NCI-H774 (cell line): ENCODE measurements around the gene MPST.
"Not testable (repeated sequence)": the region's sequence is repeated elsewhere in the genome, so short reads cannot be mapped to it uniquely, and the experiment has no call there.

Experiments
- DNase-seq: peaks from one replicate; lab custom pipeline; 2025; lab: John Stamatoyannopoulos, UW

MPST gene

DNA sequence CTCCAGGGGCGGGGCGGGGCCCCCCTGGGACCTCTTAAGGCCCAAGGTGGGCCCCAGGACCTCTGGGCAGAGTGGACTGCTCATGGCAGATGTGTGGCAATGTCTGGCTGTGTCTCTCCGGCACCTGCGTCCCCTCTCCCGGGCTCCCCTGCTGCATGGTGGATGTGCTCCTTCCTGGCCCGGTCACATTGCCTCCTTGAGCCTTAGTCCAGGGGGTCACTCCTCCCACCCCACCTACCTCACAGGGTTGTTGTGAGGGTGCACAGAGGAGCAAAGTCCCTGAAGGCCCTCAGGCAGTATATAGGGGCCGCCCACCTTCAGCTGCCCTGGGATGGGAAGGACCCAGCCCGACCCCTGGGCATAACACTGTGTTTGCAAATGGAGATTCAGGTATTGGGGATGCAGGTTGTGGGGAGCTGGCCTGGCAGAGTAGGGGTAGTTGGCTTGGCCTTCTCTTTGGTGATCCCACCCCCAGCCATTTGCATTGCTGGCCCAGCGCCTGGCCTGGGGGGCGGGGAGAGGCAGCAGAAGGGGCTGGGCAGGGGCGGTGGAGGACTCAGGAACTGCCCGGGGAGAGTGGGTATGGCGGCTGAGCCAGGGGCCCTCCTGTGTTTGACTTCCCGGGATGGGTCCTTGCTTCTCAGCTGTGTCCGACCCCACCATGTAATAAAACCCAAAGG lies 43.3 kb downstream of the MPST start:
- no peak for DNase-seq

DNA sequence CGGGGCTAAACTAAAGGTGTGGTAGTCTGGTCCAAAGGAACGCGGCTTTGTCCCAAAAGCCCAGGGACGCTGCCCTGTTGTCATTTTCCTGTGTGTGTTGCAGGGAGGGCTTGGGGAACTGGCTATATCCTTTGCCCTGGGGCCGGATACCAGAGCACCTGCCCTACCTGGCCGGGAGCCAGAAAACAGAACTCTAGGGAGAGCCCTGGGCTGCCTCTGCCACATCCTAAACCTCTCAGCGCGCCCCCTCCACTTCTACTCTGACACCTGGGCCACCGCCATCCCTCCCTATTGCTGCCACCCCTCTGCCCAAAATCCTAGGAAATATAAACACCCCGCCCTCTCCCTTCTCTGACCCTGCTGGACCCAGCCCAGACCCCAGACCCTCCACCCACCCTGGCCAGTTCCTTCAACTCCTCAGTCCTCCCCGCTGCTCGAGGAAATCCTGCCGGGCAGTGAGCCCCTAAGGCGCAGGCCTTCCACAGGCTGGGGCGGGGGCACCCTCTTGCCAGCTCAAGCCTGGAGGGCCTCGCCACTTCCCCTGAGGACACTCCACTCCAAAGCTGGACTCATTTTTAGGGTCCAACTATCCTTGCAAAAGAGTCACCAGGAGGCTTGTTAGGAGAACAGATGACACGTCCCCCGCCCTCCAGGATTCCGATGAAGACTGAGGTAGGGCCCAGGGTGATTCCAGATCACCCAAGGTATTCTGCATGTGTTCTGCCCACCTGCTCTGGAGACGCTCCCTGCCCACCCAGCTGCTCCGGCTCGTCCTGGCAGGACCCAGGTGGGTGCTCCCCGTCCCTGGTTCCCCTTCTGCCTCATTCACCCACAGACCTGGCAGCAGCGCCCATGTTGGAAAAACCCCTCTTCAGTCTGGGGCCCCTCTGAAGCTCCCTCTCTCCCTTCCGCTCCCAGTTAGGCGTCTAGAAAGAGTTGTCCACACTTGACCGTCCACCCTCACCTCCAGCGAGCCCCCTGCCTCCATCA lies 44.2 kb downstream of the MPST start:
- no peak for DNase-seq

DNA sequence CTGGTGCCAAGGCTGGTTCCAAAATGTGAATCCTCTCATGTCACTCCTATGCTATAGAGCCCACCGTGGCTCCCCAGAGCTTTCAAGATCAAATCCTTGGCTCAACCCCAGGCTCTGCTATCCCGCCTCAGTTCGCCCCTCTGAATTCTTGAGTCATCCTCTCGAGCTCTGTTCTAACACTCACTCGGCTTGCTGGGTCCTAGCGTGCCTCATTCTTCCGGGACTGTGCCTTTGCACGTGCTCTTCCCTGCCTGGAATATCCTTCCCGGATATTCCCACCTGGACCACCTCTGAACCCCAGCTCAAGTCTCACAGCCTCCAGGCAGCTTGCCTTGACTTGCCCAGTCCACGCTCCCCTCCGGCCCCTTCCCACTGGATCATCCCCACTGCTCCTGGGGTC lies 45.0 kb downstream of the MPST start:
- no peak for DNase-seq

GRCh38 chr22:37065180-37065579 lies 45.6 kb downstream of the MPST start:
- no peak for DNase-seq

- DNase-seq, result no peak
Measured at GRCh38 chr22:37065961-37066360, 46.4 kb downstream of the MPST start.

DNA sequence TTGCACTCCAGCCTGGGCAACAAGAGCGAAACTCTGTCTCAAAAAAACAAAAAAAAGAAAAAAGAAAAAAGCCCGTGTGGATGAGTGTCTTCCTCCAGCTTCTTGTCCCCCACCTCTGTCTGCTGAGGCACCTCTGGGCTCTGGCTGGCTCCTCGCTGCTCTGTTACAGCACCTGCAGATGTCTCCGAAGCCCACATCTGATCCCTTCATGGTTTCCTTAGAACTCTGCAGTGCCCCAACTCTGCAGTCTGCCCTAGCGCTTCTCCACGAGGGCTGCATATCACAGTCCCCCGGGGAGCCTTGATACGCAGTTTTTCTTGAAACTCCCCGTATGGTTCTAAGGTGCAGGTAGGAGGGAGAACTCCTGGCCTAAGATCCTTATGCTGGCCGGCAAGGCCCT lies 47.9 kb downstream of the MPST start:
- no peak for DNase-seq

GRCh38 chr22:37068859-37069258 lies 49.3 kb downstream of the MPST start:
- no peak for DNase-seq

GRCh38 chr22:37069319-37069718 lies 49.8 kb downstream of the MPST start:
- no peak for DNase-seq

GRCh38 chr22:37069719-37070118 lies 50.2 kb downstream of the MPST start:
- DNase-seq, result no peak

DNA sequence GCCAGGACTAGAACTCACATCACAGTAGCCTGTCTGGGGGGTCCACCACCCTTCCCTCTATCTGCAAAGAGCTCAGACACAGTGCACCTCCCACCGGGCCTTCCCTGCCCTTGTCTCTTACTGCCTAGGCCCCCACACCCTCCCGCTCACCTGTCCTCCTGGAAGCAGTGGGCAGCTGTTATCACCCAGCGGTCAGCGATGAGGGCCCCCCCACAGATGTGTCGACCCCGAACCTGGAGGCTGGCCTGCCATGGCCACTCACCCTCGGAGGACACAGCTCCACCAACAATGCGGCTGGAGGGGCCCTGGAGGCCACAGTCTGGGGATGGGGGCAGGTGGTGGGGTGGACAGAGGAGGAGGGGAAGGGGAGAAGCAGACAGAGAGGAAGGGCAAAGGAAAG lies 50.8 kb downstream of the MPST start:
- DNase-seq, result no peak

DNA sequence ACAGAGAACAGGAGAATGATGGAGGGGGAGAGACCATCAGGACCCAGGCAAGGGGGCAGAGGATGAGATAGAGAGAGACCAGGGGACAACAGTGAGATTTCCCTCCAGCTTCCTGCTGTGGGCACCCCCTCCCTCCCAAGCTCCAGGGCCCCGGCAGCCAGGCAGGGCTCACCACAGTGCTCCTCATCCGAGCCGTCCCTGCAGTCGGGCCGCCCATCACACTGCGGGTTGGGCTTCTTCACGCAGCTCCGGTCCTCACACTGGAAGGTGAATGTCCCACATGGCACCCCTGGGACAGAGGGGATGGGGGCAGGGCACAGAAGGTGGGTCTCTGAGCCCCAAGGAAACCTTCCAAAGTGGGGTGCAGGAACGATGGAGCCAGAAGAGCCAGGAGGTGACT lies 51.2 kb downstream of the MPST start:
- no peak for DNase-seq

DNA sequence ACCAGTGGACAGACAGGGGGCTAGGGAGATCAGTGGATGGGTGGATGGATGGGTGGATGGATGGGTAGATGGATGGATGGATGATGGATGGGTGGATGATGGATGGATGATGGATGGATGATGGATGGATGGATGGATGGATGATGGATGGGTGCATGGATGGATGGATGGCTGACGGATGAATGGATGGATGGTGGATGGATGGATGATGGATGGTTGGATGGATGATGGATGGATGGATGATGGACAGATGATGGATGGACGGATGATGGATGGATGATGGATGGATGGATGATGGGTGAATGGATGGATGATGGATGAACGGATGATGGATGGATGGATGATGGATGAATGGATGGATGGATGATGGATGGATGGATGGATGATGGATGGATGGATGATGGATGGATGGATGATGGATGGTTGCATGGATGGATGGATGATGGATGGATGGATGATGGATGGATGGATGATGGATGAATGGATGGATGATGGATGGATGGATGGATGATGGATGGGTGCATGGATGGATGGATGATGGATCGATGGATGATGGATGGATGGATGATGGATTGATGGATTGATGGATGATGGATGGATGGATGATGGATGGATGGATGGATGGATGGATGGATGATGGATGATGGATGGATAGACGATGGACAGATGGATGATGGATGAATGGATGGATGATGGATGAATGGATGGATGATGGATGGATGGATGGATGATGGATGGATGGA lies 52.5 kb downstream of the MPST start:
- not testable (repeated sequence) for DNase-seq

DNA sequence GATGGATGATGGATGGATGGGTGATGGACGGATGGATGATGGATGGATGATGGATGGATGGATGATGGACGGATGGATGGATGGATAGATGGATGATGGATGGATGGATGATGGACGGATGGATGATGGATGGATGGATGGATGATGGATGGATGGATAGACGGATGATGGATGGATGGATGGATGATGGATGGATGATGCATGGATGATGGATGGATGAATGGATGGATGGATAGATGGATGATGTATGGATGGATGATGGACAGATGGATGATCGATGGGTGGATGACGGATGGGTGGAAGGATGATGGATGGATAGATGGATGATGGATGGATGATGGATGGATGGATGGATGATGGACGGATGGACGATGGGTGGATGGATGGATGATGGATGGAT lies 53.1 kb downstream of the MPST start:
- DNase-seq, result no peak

GRCh38 chr22:37074537-37074936 lies 55.0 kb downstream of the MPST start:
- no peak for DNase-seq

GRCh38 chr22:37075046-37075445 lies 55.5 kb downstream of the MPST start:
- no peak for DNase-seq

- no peak for DNase-seq
Measured at GRCh38 chr22:37075822-37076433, 56.4 kb downstream of the MPST start.

DNA sequence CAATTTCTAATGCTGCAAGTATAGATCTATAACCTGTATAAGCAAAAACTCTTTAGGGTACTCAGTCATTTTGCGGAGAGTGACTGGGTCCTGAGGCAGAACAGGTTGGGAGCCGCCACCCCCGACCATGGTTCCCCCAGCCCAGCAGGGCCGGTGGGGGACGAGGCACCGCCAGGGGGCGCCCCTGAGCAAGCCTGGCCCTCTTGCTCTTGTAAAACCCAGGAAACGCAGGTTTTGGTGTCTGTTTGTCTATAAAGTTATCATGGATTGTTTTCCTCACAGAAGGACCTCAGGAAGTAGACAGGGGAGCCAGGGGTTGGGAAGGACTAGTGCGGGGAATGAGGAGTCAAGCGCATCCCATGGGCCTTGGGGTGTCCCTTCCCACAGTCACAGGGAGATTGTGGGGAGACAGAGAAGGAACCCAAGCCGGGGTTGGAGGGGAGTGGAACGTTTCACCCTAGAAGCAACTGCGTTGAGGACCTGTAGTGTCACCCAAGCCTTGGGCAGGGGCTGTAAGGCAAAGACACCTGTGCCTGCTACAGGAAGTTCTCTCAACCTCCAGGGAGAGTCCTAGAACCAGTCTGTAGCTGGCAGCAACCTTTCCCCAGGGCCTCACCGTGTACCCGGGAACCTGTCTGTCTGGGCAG lies 58.4 kb downstream of the MPST start:
- no peak for DNase-seq

DNA sequence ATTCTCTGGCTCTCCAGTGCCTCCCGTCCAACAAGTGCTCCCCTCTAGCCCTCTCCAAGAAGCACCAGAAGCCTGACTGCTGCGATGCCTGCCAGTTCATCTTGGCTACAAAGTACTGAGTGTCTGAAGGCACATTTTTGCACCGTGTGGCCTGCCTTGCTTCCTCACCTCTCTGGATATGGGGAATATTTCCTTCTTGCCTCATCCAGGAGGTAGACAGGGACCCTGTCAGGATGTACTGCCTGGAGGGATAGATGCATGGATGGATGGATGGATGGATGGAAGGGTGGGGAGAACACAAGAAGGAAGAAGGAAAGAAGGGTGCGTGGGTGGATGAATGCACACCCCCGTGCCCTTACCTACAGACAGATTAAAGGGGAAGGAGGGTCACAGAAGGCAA lies 59.6 kb downstream of the MPST start:
- DNase-seq, result no peak
